ENCODE results near the gene RGL1.

DNA sequence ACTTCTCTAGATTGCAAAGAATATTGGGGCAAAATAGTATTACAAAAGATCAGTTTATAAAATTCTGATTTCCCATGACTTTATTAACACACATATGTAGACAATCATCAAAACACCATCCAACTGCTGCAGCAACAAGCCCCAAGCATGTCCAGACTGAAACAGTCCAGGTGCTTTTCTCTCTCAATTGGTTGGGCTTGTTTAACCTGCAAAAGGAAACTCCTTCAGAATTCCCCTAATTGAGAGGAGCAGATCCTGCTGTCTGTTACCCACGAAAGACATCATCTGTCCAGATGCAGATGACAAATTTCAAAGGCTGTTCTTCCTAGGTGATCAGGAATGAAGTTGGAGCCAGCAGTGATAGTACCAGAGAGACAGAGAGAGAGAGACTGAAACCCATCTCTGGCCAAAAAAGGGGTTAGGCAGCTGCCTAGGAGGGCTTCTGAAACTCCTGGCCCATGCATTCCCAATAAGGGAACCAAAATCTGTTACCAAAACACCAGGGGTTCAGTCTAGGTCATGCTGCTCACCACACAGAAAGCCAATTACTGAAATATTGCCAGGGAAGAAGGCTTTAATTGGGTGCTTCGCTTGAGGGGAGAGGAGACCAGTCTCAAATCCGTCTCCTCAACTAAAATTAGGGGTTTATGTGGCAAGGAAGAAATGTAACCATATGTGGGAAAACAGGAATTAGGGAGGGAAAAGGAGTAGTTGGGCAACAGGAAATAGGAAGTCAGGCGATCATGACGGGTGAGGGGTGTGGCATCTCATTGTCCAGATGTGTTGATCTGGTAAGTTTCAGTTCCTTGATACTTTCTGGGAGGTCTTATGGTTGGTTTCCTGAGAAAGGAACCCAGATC, 34.7 kb upstream of the RGL1 start:
- no peak for TF ChIP-seq POLR2A (IDR thresholded peaks at IDR 0.05)
- TF ChIP-seq, protein P1, sequence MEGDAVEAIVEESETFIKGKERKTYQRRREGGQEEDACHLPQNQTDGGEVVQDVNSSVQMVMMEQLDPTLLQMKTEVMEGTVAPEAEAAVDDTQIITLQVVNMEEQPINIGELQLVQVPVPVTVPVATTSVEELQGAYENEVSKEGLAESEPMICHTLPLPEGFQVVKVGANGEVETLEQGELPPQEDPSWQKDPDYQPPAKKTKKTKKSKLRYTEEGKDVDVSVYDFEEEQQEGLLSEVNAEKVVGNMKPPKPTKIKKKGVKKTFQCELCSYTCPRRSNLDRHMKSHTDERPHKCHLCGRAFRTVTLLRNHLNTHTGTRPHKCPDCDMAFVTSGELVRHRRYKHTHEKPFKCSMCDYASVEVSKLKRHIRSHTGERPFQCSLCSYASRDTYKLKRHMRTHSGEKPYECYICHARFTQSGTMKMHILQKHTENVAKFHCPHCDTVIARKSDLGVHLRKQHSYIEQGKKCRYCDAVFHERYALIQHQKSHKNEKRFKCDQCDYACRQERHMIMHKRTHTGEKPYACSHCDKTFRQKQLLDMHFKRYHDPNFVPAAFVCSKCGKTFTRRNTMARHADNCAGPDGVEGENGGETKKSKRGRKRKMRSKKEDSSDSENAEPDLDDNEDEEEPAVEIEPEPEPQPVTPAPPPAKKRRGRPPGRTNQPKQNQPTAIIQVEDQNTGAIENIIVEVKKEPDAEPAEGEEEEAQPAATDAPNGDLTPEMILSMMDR (IDR thresholded peaks at IDR 0.05): no peak
